GM06990 (cell line): ENCODE results near the gene LMTK2.

ENCODE experiments used
- DNase-seq: peaks from one replicate; pipeline ENCODE4 v3.0.0-alpha.2; 2011; ENCODE audit not compliant: insufficient read length; ENCODE audit errors: extremely low read depth
- H3K27me3 ChIP-seq: replicated peaks from 2 replicates; pipeline ENCODE4 v1.6.0; 2011; ENCODE audit warnings: low read length; ENCODE audit not compliant: control insufficient read depth, insufficient read depth
- H3K36me3 ChIP-seq: 2 replicates; pipeline ENCODE4 v1.5.1; 2011; ENCODE audit warnings: low read length; ENCODE audit not compliant: control insufficient read depth, insufficient read depth
- H3K4me3 ChIP-seq: replicated peaks from 2 replicates; pipeline ENCODE4 v1.5.1; 2011; ENCODE audit warnings: low read depth, mild to moderate bottlenecking, control low read depth, low read length
- CTCF ChIP-seq: IDR thresholded peaks from 2 replicates; pipeline ENCODE4 v1.5.1; 2011; ENCODE audit warnings: low read length, control low read depth, mild to moderate bottlenecking, inconsistent platforms; ENCODE audit not compliant: insufficient read depth, poor library complexity, severe bottlenecking

LMTK2 gene

GRCh38 chr7:98133621-98134303, 27.1 kb downstream of the LMTK2 start:
- Histone ChIP-seq H3K27me3 (no peaks in the 10 kb centered on the region), H3K36me3 (no peaks in the 10 kb centered on the region), H3K4me3 (no peak overlapping the region)
- no peak for DNase-seq
- no peak for TF ChIP-seq CTCF

GRCh38 chr7:98134420-98135228, 28.0 kb downstream of the LMTK2 start:
- H3K36me3 ChIP-seq, result no peaks in the 10 kb centered on the region
- no peak overlapping the region for H3K4me3 ChIP-seq
- DNase-seq, result no peak
- H3K27me3 ChIP-seq, result no peaks in the 10 kb centered on the region
- no peak for TF ChIP-seq CTCF

- no peak for TF ChIP-seq CTCF
- Histone ChIP-seq H3K4me3 (no peak overlapping the region), H3K27me3 (no peaks in the 10 kb centered on the region), H3K36me3 (no peaks in the 10 kb centered on the region)
- DNase-seq, result no peak
Observed at GRCh38 chr7:98135984-98136383, 29.3 kb downstream of the LMTK2 start.

- DNase-seq, result no peak
- Histone ChIP-seq H3K36me3 (no peaks in the 10 kb centered on the region), H3K27me3 (no peaks in the 10 kb centered on the region), H3K4me3 (no peak overlapping the region)
- TF ChIP-seq CTCF, result no peak
Observed at GRCh38 chr7:98136423-98136822, 29.8 kb downstream of the LMTK2 start.

GRCh38 chr7:98137134-98137825, 30.6 kb downstream of the LMTK2 start:
- no peak for TF ChIP-seq CTCF
- H3K36me3 ChIP-seq, result no peaks in the 10 kb centered on the region
- no peak overlapping the region for H3K4me3 ChIP-seq
- DNase-seq, result no peak
- no peaks in the 10 kb centered on the region for H3K27me3 ChIP-seq
